BJ (cell line): ENCODE measurements around the gene EP400. TPM values are rescaled to one million over a fixed set of nuclear protein-coding genes. Genes with fewer than 3 reads are reported as not detected.

ENCODE experiments used
- CTCF ChIA-PET: fragments of 350-600 bp; formaldehyde crosslinking; extraction: SDS; loops from one replicate; lab custom pipeline; 2021; ENCODE audit warnings: antibody characterized with exemption, inconsistent platforms; lab: Yijun Ruan, JAX
- POLR2A ChIA-PET: fragments of 300-600 bp; sonication (Branson Sonifier 250); formaldehyde crosslinking; extraction: SDS; loops from one replicate; lab custom pipeline; 2021; ENCODE audit warnings: antibody characterized with exemption; lab: Charles Lee
- DNase-seq: peaks from one replicate; pipeline ENCODE4 v3.0.0-alpha.2; 2011; ENCODE audit warnings: low read depth
- H3K27me3 ChIP-seq: 2 replicates; pipeline ENCODE4 v1.6.0; 2011; ENCODE audit warnings: low read length; ENCODE audit not compliant: control insufficient read depth, insufficient read depth
- H3K36me3 ChIP-seq: 2 replicates; pipeline ENCODE4 v1.5.1; 2011; ENCODE audit warnings: low read length; ENCODE audit not compliant: control insufficient read depth, insufficient read depth
- H3K4me3 ChIP-seq: 2 replicates; pipeline ENCODE4 v1.5.1; 2011; ENCODE audit warnings: low read depth, mild to moderate bottlenecking, control low read depth, low read length
- CTCF ChIP-seq: IDR thresholded peaks from 2 replicates; pipeline ENCODE4 v1.5.1; 2011; ENCODE audit warnings: low read depth, mild to moderate bottlenecking, control low read depth, inconsistent platforms, low read length, moderate library complexity; ENCODE audit not compliant: insufficient read depth
- polyA plus RNA-seq: library from polyadenylated mRNA; depleted of rRNA; stranded (reverse); fragments of >200 nt; gene quantifications from 2 replicates; pipeline ENCODE4 v1.2.3, GENCODE V29; 2011

The EP400 gene
- polyA plus RNA-seq, 1 experiment, result 2.5 TPM

GRCh38 chr12:132075714-132076553, 126.2 kb downstream of the EP400 start:
- no peak for TF ChIP-seq CTCF
- no peak for DNase-seq
- CTCF ChIA-PET, result no interaction called here
- Histone ChIP-seq H3K27me3 (no peaks in the 10 kb centered on the region), H3K4me3 (no peak overlapping the region), H3K36me3 (peaks cover 20% of the 10 kb centered on the region)
- POLR2A ChIA-PET, result interaction anchor here (0.6 kb wide), 1 partner anchor 32 kb away, joined by 3 read pairs; no protein-coding TSS in a partner anchor

DNA sequence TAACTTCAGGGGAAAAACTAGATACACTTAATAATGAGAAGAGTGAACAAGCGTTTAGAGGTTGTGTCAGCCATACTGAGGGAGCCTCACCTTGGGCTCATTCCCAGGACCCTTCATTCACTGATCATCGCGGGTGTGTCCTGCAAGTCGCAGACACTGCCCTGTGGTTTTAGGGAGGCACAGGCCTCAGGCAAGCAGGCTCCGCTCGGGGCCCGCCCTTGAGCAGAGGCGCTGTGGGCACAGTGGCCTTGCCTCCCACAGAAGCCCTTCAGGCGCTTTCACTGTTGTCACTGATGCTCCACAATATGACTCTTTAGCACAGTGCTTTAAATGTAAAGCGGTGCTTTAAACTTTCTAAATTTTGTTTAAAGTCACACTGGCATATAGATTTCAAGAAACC, 127.0 kb downstream of the EP400 start:
- ChIA-PET CTCF (no interaction called here), POLR2A (interaction anchor here (0.6 kb wide), 1 partner anchor 33 kb away, joined by 3 read pairs; no protein-coding TSS in a partner anchor)
- no peaks in the 10 kb centered on the region for H3K27me3 ChIP-seq
- H3K36me3 ChIP-seq, result peaks cover 22% of the 10 kb centered on the region
- DNase-seq, result no peak
- no peak for TF ChIP-seq CTCF
- no peak overlapping the region for H3K4me3 ChIP-seq

- POLR2A ChIA-PET, result no interaction called here
- no peak for TF ChIP-seq CTCF
- CTCF ChIA-PET, result no interaction called here
- DNase-seq, result no peak
- no peak overlapping the region for H3K4me3 ChIP-seq
- peaks cover 20% of the 10 kb centered on the region for H3K36me3 ChIP-seq
- H3K27me3 ChIP-seq, result no peaks in the 10 kb centered on the region
Measured at GRCh38 chr12:132077322-132078100, 127.8 kb downstream of the EP400 start.

GRCh38 chr12:132078190-132078589, 128.4 kb downstream of the EP400 start:
- CTCF ChIA-PET, result no interaction called here
- peak; percentile 95 for DNase-seq
- no peak overlapping the region for H3K4me3 ChIP-seq
- TF ChIP-seq CTCF, result no peak
- POLR2A ChIA-PET, result no interaction called here
- peaks cover 20% of the 10 kb centered on the region for H3K36me3 ChIP-seq
- no peaks in the 10 kb centered on the region for H3K27me3 ChIP-seq

- H3K27me3 ChIP-seq, result no peaks in the 10 kb centered on the region
- TF ChIP-seq CTCF, result no peak
- peaks cover 20% of the 10 kb centered on the region for H3K36me3 ChIP-seq
- CTCF ChIA-PET, result no interaction called here
- DNase-seq, result peak; percentile 13
- H3K4me3 ChIP-seq, result no peak overlapping the region
- POLR2A ChIA-PET, result no interaction called here
Measured at GRCh38 chr12:132079200-132079599, 129.5 kb downstream of the EP400 start.
